Smooth muscle cell (in vitro differentiated cells): ENCODE results near the gene ARHGAP28. TPM values are rescaled to one million over a fixed set of nuclear protein-coding genes. Genes with fewer than 3 reads are reported as not detected.

Experiments
- DNase-seq: peaks from one replicate; lab custom pipeline; 2025; ENCODE audit not compliant: unreplicated experiment; lab: John Stamatoyannopoulos, UW
- H2AFZ ChIP-seq: fragments of 200-600 bp; sonication (generic); 2 replicates; pipeline ENCODE4 v1.6.0; 2016; ENCODE audit warnings: antibody characterized with exemption, low read depth, mild to moderate bottlenecking
- H3F3A ChIP-seq: fragments of 200-600 bp; sonication (generic); 2 replicates; pipeline ENCODE4 v1.6.0; 2017; ENCODE audit warnings: antibody characterized with exemption, low read depth
- H3K27ac ChIP-seq: fragments of 200-600 bp; sonication (generic); 2 replicates; pipeline ENCODE4 v1.5.1; 2016; ENCODE audit warnings: low read depth, mild to moderate bottlenecking
- H3K27me3 ChIP-seq: fragments of 200-600 bp; sonication (generic); 2 replicates; pipeline ENCODE4 v1.6.1; 2016; ENCODE audit warnings: low read depth, mild to moderate bottlenecking
- H3K36me3 ChIP-seq: fragments of 200-600 bp; sonication (generic); 2 replicates; pipeline ENCODE4 v1.5.1; 2016; ENCODE audit warnings: low read depth
- H3K4me1 ChIP-seq: fragments of 200-600 bp; sonication (generic); 2 replicates; pipeline ENCODE4 v1.5.1; 2016; ENCODE audit warnings: low read depth
- H3K4me2 ChIP-seq: fragments of 200-600 bp; sonication (generic); 2 replicates; pipeline ENCODE4 v1.6.0; 2016; ENCODE audit warnings: mild to moderate bottlenecking
- H3K4me3 ChIP-seq: fragments of 200-600 bp; sonication (generic); 2 replicates; pipeline ENCODE4 v1.5.1; 2016; ENCODE audit warnings: mild to moderate bottlenecking
- H3K79me2 ChIP-seq: fragments of 200-600 bp; sonication (generic); 2 replicates; pipeline ENCODE4 v1.6.0; 2016; ENCODE audit warnings: low read depth, mild to moderate bottlenecking
- H3K9ac ChIP-seq: fragments of 200-600 bp; sonication (generic); 2 replicates; pipeline ENCODE4 v1.6.0; 2016; ENCODE audit warnings: low read depth
- H3K9me3 ChIP-seq: fragments of 200-600 bp; sonication (generic); replicated peaks from 2 replicates; pipeline ENCODE4 v1.5.1; 2016; ENCODE audit warnings: low read depth
- H4K20me1 ChIP-seq: fragments of 200-600 bp; sonication (generic); 2 replicates; pipeline ENCODE4 v1.6.0; 2016; ENCODE audit warnings: low read depth
- CTCF ChIP-seq: fragments of 200-600 bp; sonication (generic); IDR thresholded peaks from 2 replicates; pipeline ENCODE4 v1.5.1; 2017; ENCODE audit warnings: borderline replicate concordance, mild to moderate bottlenecking, antibody characterized with exemption; ENCODE audit not compliant: insufficient read depth, poor library complexity, severe bottlenecking
- WGBS: methylation state at CpG from one replicate; pipeline ENCODE4 v1.1.7; 2016; ENCODE audit warnings: low lambda C conversion rate; 5-methylcytosine and 5-hydroxymethylcytosine counted together
- polyA plus RNA-seq: library from polyadenylated mRNA; unstranded; fragments of >200 nt; fragmentation: Nextera tagmentation; extraction: Ambion mirVana; gene quantifications from 2 replicates; pipeline ENCODE4 v1.2.1, GENCODE V29; 2016
- total RNA-seq: library from RNA; depleted of rRNA; stranded (reverse); fragments of >200 nt; gene quantifications from 2 replicates; pipeline ENCODE4 v1.2.3, GENCODE V29; 2014

Gene ARHGAP28
- total and polyA plus RNA-seq, 2 experiments from 2014 or later, result 16.2 to 27.7 TPM

- Histone ChIP-seq H3K4me2 (peak overlapping the region; percentile 69), H3K79me2 (peaks cover 17% of the 10 kb centered on the region), H4K20me1 (no peaks in the 10 kb centered on the region), H3K36me3 (no peaks in the 10 kb centered on the region), H3K9me3 (no peaks in the 10 kb centered on the region), H3K27ac (peak overlapping the region; percentile 64), H2AFZ (peak overlapping the region; percentile 20), H3K9ac (peak overlapping the region; percentile 58), H3K4me1 (peaks cover 17% of the 10 kb centered on the region), H3K4me3 (peak overlapping the region; percentile 29), H3F3A (peaks cover 17% of the 10 kb centered on the region), H3K27me3 (no peaks in the 10 kb centered on the region)
- 6% methylated on average over 4 of the region's 4 CpGs for WGBS
- no peak for DNase-seq
- no peak for TF ChIP-seq CTCF
These were observed 28.4 kb downstream of the ARHGAP28 start for GRCh38 chr18:6757931-6758330.

GRCh38 chr18:6759579-6759978, 30.1 kb downstream of the ARHGAP28 start:
- Histone ChIP-seq H3K27ac (no peak overlapping the region), H3K27me3 (no peaks in the 10 kb centered on the region), H4K20me1 (no peaks in the 10 kb centered on the region), H3K9ac (no peak overlapping the region), H3F3A (peaks cover 15% of the 10 kb centered on the region), H3K79me2 (peaks cover 14% of the 10 kb centered on the region), H3K4me2 (no peak overlapping the region), H3K4me3 (no peak overlapping the region), H3K9me3 (no peaks in the 10 kb centered on the region), H3K36me3 (no peaks in the 10 kb centered on the region), H3K4me1 (peaks cover 13% of the 10 kb centered on the region), H2AFZ (no peak overlapping the region)
- WGBS, result 87% methylated on average over 2 of the region's 2 CpGs
- DNase-seq, result no peak
- no peak for TF ChIP-seq CTCF

- Histone ChIP-seq H3K36me3 (no peaks in the 10 kb centered on the region), H3K4me1 (peaks cover 3% of the 10 kb centered on the region), H4K20me1 (no peaks in the 10 kb centered on the region), H3K27me3 (no peaks in the 10 kb centered on the region), H3K79me2 (peaks cover 20% of the 10 kb centered on the region), H3K9ac (no peak overlapping the region), H3K27ac (peak overlapping the region; percentile 12), H3K4me3 (no peak overlapping the region), H3K4me2 (no peak overlapping the region), H3K9me3 (no peaks in the 10 kb centered on the region), H3F3A (peaks cover 6% of the 10 kb centered on the region), H2AFZ (no peak overlapping the region)
- no peak for TF ChIP-seq CTCF
- 61% methylated on average over 6 of the region's 6 CpGs for WGBS
- no peak for DNase-seq
These were observed 34.0 kb downstream of the ARHGAP28 start for GRCh38 chr18:6763524-6763923.

GRCh38 chr18:6764382-6764781, 34.9 kb downstream of the ARHGAP28 start:
- Histone ChIP-seq H3K27ac (no peak overlapping the region), H3F3A (peaks cover 6% of the 10 kb centered on the region), H4K20me1 (no peaks in the 10 kb centered on the region), H3K4me3 (no peak overlapping the region), H3K79me2 (peaks cover 23% of the 10 kb centered on the region), H3K4me1 (no peaks in the 10 kb centered on the region), H3K9ac (no peak overlapping the region), H3K36me3 (no peaks in the 10 kb centered on the region), H3K9me3 (no peaks in the 10 kb centered on the region), H3K27me3 (no peaks in the 10 kb centered on the region), H3K4me2 (no peak overlapping the region), H2AFZ (no peak overlapping the region)
- 90% methylated on average over 3 of the region's 3 CpGs for WGBS
- no peak for DNase-seq
- no peak for TF ChIP-seq CTCF
